HG03520 (cell line): Measurements from ENCODE around the gene TRPM3.
A peak's percentile ranks its signal among the peaks of the same experiment; 100 is the strongest.

ENCODE experiments used
- ATAC-seq: cut with Tn5 transposase; IDR thresholded peaks from one replicate; pipeline ENCODE4 v1.9.1; 2021; ENCODE audit warnings: mild to moderate bottlenecking, moderate library complexity; ENCODE audit not compliant: unreplicated experiment

Gene TRPM3

DNA sequence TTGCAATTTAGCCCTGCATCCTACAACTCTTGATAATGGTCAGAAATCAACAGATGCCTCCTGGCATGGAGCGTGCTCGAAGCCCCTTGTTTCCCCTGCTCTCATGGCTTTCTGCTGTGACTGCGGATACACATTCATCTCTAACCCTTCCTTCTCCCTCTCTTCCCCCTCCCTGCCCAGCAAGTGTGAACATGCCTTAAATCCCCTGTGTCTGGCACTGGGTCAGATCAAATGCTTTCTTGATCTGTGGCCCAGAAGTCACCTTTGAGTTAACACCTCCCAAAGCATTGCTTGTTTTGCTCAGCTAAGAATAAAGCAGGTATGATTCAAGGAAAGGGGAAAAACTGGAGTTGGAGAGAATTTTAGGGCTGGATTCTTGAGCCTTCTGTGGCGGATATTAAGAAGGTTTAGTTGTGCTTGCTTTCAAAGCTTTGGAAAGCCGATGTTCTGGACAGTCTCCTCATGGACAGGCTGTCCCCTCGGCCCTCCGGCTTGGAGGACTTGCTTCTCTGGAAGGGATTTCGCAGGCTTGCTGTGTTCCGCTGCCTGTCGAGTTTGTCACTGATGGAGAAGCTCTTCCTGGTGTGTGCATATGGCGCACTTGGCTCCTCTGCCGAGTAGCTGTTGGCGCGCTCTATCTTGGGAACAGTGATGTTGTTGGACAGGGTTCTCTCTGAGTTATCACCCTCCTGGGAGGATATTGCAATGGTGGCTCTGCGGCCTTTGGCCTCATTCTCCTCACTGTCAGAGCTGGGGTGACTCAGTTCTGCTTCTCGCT, 585.7 kb downstream of the TRPM3 start:
- ATAC-seq = no peak

DNA sequence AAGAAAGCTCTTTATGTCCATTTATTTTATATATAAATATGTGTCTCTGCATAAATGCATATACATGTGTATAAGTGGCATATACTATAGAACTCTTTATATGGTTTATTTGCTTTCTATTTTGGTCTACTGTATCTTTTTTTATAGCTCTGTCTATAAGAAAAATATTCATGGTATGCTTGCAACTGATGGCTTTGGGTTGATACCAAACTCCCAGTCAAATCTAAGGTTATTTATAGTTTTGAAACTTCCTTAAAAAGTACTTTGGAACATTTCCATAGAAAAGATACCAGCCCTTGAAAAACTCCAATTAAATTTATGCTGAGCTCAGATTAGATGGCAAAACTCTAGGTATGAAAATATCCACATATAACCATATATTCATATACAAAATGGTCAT, 587.0 kb downstream of the TRPM3 start:
- ATAC-seq = no peak

DNA sequence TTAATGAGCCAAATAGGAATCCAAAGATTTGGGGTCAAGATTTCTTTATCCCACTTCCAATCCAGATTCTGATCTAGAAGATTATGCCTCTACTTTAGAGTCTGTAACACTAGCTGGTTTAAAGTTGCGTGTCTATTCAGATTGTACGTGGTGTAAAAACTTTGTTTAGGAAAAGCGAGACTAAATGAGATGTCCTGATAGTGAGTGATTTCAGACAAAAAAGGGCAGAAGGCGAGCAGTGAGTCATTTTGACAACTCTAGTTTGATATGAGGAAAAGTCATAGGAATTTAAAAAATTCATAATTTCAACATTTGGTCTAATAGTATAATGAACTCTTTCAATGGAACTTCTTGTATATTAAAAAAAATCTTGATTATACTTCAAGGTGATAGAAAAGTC, 587.4 kb downstream of the TRPM3 start:
- ATAC-seq = no peak

DNA sequence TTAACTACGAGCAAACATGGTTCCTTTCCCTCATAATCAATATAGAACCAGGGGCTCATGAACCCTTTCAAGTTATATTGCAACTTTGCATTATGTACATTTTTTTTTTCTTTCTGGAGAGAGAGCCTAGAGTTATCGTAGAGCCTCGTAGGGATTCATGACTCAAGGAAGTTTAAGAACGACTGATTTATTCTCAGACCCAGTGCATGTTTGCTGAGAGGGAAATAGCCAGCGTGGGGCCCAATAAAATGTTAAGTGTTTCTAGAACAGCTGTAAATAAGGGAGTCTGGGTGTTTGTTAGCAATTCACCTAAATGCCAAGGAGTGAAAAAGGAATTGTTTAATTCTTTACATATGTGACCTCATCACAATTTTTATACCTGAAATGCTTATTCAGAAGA, 587.9 kb downstream of the TRPM3 start:
- ATAC-seq = no peak

DNA sequence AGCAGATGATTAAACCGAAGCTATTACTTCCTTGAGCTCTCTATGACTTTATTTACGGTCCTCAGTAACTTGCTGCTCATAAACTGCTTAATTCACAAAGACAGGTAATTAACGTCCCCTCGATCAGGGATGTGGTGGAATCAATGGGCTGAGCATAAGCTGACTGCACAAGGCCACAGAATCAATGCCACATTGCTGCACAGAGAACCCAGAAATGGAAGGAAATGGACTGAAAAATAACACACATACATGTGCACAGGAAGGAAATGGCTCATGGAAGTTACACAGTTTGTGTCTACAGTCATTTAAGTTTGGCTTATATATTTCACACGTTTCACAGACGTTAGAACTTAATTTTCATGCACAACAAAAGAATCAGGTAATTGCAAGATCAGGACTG, 588.7 kb downstream of the TRPM3 start:
- ATAC-seq = no peak

DNA sequence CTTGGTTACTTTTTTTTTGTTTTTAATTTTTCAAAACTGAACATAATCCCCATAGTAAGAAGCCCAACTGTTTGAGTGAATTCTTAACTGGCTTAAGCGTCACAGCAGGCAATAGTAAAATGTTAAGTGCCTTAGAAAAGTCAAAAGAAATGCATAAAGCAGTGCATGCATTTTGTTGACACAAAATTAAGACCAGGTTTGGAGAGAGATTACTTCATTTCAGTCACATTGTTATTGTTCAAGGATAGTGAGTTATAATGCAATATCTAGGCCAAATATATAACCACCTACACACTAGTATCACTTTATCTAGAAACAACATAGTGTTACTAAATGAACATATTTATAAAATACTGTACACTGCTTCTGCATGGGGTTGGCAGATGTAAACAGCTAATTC, 590.1 kb downstream of the TRPM3 start:
- no peak for ATAC-seq

DNA sequence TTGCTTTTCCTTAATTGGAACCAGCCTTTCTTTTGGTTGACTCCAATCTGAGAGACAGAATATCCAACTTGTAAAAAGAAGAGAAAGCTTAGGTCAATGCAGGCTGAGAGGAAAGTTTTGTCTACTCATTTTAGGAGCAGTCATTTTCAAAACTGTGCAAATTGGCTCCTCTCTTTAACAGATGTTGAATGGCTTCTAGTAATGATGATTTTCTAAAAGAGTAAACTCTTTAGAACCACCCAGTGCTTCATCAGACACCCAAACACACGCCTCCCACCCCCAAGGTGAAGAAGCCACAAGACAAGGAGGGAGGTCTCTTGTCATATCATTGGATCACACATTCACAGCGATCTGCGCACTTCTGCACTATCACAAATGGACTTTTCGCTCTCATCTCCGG, 590.7 kb downstream of the TRPM3 start:
- ATAC-seq = no peak

DNA sequence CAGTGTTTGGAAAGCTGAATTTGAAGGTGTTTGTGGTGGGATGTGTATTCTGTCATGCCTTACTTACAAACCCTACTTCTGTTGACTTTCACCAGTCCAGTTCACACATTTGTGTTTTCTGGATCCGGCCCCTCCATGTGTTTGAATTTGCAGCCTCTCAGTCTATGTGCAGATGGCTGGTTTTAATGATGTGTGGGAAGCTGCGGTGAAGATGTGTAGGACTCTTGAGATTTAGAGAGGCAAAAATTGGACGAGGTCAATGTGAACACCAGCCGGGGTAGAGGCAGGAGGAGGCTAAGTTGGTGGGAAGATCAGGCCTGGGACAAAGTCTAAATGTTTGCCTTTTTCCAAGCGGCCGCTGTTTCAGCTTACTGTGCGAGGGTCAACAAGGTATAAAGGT, 591.6 kb downstream of the TRPM3 start:
- no peak for ATAC-seq

DNA sequence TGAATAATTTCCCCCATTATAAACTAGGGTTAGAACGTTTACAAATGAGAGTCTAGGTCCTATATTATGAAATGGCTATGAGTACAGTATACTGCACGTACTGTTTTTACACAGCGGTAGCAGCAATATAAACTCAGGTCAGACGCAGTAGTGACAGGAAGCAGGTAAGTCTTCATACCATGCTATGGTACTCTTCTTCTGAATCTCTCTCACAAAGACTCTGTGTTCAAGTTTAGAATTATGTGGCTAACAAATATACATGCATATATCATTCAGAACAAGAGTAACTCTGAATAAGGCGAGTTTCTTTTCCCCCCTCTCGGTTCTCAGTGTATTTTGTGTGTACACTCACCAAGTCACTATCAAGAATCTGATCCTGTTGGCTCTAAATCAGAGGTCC, 592.0 kb downstream of the TRPM3 start:
- no peak for ATAC-seq

DNA sequence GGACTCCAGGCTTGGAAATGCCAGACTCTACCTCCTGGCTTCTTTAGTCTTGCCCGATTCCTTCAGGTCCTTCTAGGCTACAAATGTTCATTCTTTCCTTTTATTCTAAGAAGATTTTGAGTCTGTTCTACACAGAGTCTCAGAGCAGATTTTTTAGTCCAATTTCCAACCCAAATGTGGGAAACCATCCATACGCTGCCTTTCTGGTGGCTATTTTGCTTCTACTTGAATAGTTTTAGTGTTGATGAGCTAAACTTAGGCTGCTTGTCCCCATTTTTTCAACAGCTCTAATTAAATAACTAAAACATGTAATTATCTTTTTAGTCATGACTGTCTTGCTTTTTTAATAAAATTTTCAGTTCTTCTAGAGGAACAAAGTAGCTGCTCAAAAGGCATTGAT, 594.5 kb downstream of the TRPM3 start:
- ATAC-seq = no peak

DNA sequence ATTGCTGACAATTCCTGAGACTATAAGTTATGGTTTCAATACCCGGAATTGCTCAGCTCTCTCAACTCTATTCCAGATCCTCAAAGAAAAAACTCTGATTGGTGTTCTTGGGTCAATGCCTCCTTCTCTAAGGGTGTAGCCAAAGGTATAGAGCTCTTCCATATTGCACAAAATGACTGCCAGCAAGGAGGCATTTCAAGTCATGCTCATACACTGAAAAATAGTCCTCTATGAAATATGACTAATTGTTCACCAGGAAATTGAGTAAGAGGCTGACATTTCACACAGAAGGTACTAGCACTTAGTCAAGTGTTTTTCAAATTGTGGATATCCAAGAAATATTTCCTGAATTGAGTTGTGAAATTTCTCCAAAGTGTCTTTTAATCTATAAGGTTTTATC, 595.9 kb downstream of the TRPM3 start:
- ATAC-seq = no peak

DNA sequence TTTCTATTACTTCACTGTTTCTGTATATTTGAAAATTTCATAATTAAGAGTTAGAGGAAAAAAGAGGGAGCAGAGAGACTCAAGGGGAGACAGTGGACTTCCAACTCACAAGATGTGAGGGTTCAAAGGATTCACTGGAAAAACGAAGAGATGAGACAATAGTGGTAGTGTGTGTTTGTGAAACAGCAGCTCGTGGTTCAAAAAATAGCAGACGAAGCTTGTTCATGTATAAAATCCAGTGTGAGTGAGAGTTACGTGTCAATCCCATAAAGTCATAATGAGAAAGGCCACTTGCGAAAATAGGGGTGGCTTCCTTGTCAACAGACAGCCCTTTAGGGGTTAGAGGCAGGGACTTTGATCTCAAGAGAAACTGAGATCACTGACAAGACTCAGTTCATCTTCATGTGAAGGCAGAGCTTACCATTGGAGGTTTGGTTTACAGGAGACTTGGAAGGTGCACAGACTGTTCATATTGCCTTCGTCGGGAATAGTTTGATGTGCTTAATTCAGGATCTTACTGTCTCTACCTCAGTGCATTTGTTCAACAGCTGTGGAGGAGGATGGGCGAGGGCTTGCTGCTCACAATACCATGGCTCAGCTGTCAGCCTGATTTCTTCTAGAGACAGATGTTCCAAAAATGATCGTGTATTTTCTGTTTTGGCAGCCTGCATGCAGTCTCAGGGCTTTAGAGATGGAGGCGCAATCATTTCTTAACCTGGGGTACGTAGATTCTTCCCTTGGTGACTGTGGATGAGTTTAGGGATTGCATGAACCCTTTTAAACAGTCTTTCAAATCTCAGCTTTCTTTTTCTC, 601.3 kb downstream of the TRPM3 start:
- peak; percentile 62 for ATAC-seq

DNA sequence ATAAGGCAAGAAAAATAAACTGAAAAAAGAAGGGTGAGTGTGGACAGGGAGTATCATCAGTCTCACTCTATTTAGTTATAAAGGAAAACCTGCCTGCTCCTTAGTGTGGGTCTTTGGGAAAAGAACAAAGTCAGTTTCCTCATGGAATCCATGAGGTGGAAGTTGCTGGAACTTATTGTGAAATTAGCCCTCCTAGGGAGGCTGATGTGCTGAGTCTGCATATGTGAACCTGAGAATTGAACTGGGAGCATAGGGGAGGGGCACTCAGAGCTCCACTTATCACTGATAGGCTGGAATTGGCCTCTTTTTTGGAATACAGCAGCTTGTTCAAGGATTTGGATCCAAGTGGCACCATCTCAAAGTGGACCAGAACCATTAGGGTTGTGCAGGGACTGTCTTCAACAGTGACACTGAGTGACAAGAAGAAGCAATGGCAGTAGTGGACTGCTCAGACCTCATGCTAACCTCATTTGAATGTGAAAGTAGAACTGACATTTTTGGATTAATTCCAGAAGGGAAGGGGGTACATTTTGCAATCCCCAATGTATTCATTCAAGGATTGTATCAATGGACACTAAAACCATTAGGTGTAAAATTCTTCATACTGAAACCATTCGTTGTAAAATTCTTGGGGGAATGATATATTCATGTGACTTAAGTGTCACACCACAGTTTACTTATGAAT, 603.4 kb downstream of the TRPM3 start:
- ATAC-seq = no peak

DNA sequence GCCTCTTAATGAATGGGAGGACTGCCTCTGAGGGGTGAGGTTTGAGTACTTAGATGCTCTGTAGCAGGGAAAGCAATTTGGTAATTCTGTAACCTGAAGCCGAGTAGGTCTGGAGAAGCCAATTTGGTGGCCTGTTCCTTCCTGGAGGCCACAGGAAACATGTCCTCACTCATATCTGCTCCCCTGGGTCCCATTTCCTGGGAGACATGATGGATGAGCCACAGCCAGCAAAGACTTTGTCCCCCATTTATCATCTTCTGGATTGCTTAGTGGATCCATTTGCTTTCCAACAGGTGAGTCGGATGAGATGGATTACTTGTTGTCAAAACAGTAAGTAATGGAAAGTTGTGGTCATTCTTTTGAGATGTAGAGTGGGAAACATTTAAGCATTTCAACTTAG, 607.1 kb downstream of the TRPM3 start:
- no peak for ATAC-seq

DNA sequence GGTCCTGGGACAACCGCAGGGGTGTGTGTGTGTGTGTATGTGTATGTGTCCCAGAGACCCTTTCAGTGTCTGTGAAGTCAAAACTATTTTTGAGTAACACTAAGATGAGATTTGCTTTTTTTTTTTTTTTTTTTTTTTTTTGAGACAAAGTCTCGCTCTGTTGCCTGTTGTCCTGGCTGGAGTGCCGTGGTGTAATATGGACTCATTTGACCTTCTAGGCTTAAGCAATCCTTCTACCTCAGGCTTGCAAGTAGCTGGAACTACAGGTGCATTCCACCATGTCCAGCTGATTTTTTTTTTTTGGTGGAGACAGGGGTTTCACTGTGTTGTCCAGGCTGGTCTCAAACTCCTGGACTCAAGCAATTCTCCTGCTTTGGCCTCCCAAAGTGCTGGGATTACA, 609.6 kb downstream of the TRPM3 start:
- ATAC-seq = no peak

DNA sequence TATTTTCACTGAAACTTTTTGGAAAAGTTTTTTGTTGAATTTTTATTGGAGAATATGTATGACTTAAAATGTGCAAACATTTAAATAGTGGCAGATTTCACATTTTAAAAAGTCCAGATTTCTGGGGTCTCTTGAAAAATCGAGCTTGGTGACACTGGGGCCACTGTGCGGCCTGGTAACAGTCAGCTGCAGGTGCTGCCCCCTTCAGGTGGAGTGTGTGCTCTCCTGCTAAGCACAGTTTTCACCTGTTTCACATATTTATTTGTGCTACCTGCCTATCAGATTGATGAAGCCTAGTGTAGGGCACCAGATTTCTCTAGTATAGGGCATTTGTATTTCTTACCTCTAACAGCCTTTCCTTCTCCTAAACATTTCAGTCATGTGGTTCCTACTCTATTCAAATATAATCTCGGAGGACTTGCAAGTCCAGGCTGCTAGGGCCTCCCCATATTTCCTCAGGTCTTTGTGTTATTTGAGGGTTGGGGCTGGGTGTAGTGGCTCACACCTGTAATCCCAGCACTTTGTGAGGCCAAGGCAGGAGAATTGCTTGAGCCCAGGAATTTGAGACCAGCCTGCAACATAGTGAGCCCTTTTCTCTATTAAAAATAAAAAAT, 611.2 kb downstream of the TRPM3 start:
- ATAC-seq = no peak

DNA sequence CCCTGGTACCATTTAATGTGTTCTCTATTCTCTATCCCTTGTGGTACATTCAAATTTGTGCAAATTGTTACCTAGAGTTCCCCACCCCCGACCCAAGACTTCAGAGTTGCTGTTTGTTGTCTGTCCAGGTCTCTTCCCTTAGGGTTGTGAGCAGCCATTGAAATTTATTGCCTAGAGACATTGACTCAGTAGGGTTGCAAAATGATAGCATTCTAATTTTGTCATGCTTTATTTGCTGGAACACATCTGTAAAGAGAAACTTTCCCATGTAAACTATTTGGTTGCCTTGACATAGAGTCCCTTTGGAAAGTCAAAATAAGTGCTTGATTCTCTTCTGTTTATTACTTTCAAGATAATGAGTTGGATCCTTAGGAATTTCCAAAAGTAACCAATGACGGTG, 615.3 kb downstream of the TRPM3 start:
- ATAC-seq = no peak

DNA sequence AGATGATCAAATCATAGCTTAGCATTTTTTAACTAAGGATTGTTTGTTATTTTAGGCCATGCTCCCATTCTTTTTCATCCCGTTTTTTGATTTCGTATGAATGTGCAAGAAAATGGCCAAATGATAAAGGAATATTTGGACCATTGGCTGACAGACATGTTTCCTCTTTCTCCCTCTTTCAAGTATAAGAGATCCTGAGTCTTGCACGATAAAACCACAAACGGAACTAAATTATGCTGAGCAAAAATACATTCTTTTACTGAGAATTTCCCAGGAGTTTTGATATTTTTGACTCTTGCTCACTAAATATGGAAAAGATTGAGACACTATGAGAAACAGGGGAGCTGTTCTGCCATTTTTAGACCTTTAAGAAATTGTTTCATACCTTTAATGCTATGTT, 616.6 kb downstream of the TRPM3 start:
- ATAC-seq = no peak

DNA sequence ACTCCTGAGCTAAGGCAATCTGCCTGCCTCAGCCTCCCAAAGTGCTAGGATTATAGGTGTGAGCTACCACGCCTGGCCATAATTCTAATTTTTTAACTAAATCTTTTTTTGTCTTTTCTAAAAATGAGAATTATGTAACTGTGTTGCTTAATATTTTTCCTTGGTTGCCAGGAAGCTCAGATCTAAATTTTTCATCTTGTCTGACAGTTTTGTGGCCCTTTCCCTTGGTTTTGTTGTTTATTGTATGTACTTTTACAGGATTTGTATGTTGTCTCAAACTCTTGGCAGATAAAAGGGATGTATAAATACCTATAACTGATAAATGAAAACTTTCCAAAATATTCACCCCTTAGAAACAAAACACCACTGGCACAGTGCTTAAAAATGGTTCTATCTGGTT, 618.7 kb downstream of the TRPM3 start:
- no peak for ATAC-seq

DNA sequence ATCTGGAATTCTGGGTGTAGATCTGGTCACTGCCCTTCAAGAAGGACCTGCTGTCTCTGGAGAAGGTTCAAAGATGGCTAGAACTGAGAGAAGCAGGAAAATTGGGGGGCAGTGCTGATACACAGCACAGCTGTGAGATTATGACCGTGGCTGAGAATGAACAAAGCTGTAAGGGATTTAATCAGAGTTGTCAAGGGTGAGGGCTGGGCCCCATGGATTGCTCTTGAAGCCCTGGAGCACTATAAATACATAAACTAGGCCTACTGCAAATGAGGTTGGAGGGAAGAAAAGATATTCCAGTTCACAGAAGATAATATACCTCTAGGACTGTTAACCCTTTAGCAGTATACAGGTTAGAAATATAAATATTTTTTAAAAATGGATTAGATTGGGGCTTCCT, 620.6 kb downstream of the TRPM3 start:
- no peak for ATAC-seq

DNA sequence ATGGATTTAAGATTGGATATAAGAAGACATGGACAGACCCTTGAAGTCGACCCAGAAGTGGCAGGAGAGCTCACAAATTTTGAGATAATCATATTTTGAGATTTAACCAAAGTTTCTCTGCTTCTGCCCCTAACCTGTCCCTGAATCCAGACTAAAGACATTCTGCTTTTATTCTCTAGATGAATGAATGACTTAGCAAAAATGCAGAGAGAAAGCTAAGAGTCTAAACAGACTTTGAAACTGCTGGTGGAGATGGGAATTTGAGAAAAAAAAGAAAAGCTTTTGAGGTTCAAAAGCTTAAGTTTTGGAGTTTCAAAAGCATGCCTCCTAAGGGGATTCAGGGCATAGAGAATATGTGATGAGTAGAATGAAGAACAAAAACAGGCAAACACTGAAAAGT, 621.8 kb downstream of the TRPM3 start:
- ATAC-seq = no peak

DNA sequence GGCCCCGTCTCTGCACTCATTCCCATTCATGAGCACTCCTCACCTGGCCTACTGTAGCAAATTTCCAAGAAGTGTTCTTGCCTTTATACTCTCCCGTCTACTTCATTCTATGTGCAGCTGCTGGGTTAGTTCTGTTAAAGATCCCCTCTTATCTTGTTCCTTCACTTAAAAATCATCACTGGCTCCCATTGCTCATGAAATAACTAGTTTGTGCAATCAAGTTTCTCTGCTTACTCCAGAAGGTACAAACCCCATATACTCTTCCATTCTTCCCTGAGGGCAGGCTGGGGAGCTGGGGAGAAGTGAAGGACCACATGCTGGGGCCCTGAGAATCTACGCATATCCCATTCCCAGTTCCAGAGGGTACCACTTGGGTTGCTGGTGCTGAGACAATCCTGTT, 622.6 kb downstream of the TRPM3 start:
- no peak for ATAC-seq
